ENCODE results near the gene MICU1.
"Not testable (repeated sequence)": the region's sequence is repeated elsewhere in the genome, so short reads cannot be mapped to it uniquely, and the experiment has no call there.

Gene MICU1

GRCh38 chr10:72552857-72553256 is 73.0 kb downstream of the MICU1 start:
- DNase-seq: no peak

GRCh38 chr10:72550239-72550638 is 75.6 kb downstream of the MICU1 start:
- DNase-seq: no peak

- no peak for DNase-seq
Observed at GRCh38 chr10:72545546-72545945, 80.3 kb downstream of the MICU1 start.

- not testable (repeated sequence) for DNase-seq
Observed at GRCh38 chr10:72543855-72544254, 82.0 kb downstream of the MICU1 start.

GRCh38 chr10:72542396-72542815 is 83.5 kb downstream of the MICU1 start:
- no peak for DNase-seq

GRCh38 chr10:72541337-72541736 is 84.5 kb downstream of the MICU1 start:
- DNase-seq: no peak

GRCh38 chr10:72540193-72540807 is 85.6 kb downstream of the MICU1 start:
- DNase-seq: no peak

GRCh38 chr10:72539137-72539536 is 86.7 kb downstream of the MICU1 start:
- DNase-seq: no peak

GRCh38 chr10:72525689-72526088 is 100.2 kb downstream of the MICU1 start:
- DNase-seq: no peak

GRCh38 chr10:72525277-72525676 is 100.6 kb downstream of the MICU1 start:
- no peak for DNase-seq

GRCh38 chr10:72524489-72524888 is 101.4 kb downstream of the MICU1 start:
- DNase-seq: no peak

- no peak for DNase-seq
Observed at GRCh38 chr10:72523932-72524396, 101.9 kb downstream of the MICU1 start.

GRCh38 chr10:72523062-72523461 is 102.8 kb downstream of the MICU1 start:
- DNase-seq: no peak

- no peak for DNase-seq
Observed at GRCh38 chr10:72517244-72517643, 108.6 kb downstream of the MICU1 start.

GRCh38 chr10:72515455-72515854 is 110.4 kb downstream of the MICU1 start:
- no peak for DNase-seq

- no peak for DNase-seq
Observed at GRCh38 chr10:72513910-72514309, 112.0 kb downstream of the MICU1 start.

- DNase-seq: no peak
Observed at GRCh38 chr10:72511459-72511858, 114.4 kb downstream of the MICU1 start.

GRCh38 chr10:72509941-72510340 is 115.9 kb downstream of the MICU1 start:
- DNase-seq: no peak

- no peak for DNase-seq
Observed at GRCh38 chr10:72509206-72509799, 116.6 kb downstream of the MICU1 start.

GRCh38 chr10:72508033-72508432 is 117.8 kb downstream of the MICU1 start:
- DNase-seq: no peak

GRCh38 chr10:72506474-72506873 is 119.4 kb downstream of the MICU1 start:
- no peak for DNase-seq

- no peak for DNase-seq
Observed at GRCh38 chr10:72505435-72505834, 120.4 kb downstream of the MICU1 start.

GRCh38 chr10:72503694-72504438 is 122.0 kb downstream of the MICU1 start:
- DNase-seq: no peak

- DNase-seq: peak in 1 of 2 donors; percentile 19
Observed at GRCh38 chr10:72503241-72503640, 122.6 kb downstream of the MICU1 start.
